Occipital lobe (tissue), 2 donors: ENCODE results near the gene OGDHL. TPM values are rescaled to one million over a fixed set of nuclear protein-coding genes. Genes with fewer than 3 reads are reported as not detected.
"Not testable (repeated sequence)": the region's sequence is repeated elsewhere in the genome, so short reads cannot be mapped to it uniquely, and the experiment has no call there.

Source experiments
- DNase-seq: peaks from one replicate; lab custom pipeline; 2025; lab: John Stamatoyannopoulos, UW
- total RNA-seq: library from RNA; depleted of rRNA; stranded (reverse); fragments of >200 nt; gene quantifications from one replicate; pipeline ENCODE4 v1.2.3, GENCODE V29; 2014

Gene OGDHL
- total RNA-seq, 1 donor from 2014 or later: 4.2 TPM

DNA sequence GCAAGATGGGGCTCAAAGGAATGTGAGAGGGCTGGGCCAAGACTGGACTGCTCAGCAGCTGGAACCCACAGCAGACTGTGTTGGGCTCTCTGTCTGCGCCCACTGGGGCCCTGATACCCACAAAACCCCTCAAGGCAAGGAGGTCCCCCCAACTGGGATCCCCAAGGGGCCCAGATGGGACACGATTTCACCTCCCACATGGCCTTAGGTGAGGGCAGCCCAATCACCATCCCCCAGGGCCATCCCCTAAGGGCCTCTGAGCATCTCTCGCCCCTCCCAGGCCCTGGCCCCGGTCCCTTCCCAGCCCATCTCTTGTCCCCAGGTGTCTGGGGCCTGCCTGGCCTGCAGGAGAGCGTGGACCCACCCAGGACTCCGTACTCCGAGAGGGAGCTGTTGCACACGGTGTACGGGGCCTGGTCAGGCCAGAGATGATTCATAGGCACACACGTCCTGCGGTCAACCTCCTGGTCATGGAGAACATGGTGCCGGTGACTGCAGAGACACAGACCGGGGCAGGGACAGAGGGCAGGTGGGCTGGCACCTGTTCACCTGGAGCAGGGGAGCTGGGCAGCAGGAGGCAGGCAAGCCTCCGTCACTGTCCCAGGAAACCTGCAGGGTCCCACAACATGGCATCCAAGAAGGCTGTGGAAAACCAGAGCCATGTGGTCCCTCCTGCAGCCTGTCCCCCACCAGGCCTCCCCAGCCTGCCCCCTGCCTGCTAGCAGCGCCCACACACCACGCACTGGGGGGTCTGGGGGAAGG lies 21.6 kb downstream of the OGDHL start:
- DNase-seq: no peak

DNA sequence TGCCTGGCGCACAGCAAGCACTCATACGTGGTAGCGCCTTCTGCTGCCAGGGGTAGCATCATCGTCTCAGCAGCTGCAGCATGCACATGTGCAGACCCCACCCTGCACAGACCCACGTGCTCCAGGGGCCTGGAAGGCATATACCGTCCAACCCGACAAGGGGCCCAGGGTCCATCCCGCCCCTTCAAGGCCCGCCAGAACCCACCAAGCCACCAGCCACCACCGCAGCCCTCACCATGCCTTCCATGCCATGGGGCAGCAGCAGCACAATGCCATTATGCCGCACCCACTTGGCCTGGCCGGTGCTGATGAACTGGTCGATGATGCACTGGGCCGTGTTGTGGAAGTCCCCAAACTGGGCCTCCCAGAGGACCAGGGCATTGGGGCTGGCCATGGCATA lies 22.7 kb downstream of the OGDHL start:
- no peak for DNase-seq

DNA sequence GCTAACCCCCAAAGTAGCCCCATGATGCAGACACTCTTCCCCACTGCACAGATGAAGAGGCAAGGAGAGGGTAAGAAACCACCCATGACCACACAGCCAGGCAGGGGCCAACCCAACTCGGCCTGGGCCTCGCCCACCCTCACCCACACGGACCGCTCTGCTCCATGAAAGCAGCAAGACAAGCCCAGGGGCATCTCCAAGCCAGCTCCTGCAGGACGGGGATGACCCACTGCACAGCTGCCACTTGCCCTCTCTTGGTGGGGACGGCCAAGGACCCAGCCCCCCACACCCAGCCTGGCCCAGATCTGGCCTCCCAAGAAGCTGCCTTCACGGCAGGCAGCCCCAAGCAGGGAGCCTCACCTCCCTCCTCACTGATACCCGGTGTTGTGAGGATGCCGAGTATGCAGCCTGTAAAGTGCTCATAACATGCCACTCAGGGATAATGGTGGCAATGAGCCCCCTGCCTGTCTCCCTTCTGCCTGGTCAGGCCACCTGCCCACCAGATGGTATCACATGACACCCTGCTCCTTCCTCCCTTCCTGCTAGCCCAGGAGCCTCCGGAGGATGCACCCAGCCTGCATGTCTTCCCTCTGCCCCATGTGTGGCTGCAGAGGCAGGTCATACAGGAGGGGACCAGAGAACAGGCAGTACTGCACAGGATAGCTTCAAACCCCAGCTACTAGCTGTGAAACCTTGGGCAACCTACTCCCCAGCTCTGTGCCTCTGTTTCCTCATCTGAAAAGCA lies 23.3 kb downstream of the OGDHL start:
- no peak for DNase-seq

DNA sequence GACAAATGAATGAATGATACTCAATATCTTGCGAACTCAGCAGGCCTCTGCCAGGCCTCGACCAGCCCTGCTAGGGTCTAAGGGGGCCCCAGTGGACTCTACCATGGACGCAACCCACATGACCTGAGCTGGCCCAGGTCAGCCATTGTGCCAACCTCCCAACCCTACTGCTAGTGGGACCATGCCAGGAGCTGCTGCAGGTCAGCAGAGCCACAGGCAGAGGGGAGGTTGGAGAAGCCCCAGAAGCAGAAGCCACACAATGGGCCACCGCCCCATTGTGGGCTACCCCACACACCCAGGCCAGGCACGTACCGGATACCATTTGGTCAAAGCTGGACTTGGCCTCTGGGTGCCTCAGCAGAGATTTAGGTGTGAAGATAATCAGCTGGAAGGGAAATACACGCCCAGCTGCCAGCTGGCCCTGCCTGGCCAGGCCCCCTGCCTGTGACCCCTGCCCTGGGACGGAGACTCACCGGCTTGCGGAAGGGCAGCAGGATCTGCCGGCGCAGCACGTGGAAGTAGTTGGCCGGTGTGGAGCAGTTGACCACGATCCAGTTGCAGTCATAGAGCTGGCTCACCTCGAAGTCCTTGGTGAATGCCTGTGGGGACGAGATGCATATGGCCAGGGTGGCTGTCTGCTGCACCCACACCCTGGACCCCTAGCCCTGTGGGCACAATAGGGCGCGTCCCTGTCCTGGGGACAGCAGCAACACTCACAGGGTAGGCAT lies 24.5 kb downstream of the OGDHL start:
- no peak for DNase-seq

DNA sequence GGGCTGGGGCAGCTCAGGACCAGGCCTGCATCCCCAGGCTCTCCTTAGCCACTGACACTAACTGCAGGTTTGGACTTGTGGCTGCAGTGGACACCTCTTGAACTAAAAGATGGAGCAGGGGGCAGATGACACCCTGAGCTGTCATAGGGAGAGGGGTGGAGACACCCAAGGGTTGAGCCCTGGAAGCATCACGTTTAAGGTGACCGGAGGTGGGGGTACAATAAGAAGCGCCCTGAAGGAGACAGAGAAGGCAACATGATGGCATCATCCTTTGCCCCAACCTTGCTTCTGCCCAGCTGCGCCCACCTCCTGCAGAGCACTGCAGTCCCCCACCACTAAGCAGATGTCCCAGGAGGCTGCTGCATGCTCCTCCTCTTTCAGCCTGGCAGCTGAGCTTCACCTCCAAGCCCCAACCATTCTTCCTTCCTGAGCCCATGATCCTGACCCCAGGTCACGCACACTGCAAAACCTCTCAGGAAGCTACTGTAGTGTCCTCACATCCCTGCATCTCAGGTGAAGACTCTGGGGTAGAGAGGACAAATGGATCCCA lies 25.5 kb downstream of the OGDHL start:
- no peak for DNase-seq

DNA sequence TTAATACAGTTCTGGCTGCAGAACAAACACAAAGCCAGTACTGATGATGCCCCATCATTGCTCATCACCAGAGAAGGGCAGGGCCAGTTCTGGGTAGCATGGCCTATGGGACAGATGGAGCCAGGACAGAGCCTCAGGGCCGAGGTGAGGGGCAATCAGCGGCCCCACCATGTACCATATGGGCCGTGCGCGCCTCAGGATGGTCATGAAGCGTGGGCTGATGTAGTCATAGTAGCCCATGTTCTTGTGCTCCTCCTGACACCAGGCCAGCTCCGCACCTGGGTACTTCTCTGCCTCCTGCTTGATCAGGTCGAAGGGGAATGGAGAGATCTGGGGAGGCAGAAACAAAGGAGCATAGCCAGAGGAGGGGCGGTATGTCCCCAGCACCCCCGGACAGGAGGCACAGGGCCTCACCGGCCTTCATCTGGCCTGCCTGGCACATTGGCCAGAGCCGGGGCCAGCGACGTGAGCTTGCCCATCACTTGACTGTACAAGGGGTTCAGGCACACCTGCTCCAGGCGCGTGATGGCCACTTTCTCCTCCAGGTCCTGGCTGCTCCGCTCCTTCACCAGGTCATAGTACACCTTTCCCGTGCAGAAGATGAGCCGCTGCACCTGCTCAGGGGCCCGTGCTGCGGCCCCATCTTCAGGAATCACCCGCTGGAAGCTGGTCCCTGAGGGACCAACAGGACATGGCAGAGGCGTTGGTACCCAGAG lies 26.1 kb downstream of the OGDHL start:
- DNase-seq: no peak

DNA sequence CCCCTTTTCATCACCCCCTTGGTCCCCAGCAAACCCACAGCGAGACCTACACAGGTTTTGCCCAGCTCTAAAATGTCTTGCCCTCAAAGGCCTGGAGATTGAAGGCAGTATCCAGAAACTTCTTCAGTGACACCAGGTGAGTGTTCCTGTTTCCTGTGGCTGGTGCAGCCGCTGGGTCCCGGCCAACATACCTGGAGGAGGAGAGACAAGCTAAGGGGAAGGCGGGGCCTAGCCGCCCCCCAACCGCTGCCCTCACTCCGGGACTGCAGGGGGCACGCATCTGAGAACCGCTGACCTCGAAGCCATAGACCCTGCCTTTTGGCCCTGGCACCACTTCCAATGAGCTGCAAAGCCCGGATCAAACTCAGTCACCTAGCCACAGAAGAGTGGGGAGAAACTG lies 27.0 kb downstream of the OGDHL start:
- DNase-seq: no peak

DNA sequence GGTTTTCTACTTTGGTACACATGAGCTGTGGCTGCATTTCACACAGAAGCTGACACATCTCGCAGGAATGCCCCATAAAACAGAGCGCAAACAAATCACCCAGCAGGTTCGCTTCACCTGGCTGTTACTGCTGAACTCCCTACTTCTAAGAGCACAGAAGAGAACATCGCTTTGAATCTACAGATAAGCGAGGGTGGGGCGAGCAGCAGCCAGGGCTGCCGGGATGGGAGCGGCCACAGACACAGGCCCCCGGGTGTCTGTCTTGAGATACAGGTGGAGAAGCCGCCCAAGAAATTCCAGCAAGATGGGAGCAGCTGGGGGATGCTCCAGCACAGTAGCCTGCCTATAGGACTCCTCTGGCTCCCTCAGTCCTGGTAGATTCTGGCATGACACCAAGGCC lies 27.4 kb downstream of the OGDHL start:
- no peak for DNase-seq

DNA sequence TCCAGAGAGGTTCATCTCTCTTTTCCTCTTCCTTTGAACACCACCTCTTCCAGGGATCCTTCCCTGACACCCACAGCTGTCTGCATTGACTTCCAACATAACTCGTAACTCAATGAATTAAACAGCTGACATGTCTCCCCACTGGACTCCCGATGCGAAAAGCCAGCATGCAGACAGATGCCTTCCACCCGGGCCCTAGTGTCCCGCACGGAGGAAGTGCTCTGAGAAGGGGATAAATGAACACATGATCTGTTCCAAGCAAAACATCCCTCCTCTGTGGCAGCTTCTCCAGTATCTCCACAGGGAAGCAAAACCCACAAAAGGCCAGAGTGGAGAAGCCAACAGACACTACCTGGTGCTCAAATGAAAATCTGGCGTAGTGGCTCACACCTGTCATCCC lies 28.3 kb downstream of the OGDHL start:
- no peak for DNase-seq

DNA sequence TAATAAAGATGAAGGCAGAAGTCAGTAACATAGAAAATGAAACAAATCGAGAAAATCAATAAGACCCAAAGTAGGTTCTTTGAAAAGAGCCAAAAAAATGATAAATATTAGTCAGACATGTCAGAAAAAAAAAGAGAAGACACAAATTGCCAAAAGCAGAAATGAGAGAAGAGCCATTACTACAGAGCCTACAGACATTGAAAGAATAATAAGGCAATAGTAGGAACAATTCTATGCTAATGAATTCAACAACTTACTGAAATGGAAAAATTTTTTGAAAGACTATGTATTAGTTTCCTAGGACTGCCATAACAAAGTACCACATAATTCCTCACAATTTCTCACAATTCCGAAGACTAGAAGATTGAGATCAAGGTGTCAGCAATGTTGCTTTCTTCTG lies 35.5 kb downstream of the OGDHL start:
- DNase-seq: no peak

DNA sequence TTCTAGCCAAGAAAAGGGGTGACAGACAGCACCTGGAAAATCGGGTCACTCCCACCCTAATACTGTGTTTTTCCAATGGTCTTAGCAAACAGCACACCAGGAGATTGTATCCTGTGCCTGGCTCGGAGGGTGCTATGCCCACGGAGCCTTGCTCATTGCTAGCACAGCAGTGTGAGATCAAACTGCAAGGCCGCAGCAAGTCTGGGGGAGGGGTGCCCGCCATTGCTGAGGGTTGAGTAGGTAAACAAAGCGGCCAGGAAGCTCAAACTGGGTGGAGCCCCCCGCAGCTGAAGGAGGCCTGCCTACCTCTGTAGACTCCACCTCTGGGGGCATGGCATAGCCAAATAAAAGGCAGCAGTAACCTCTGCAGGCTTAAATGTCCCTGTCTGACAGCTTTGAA lies 47.0 kb downstream of the OGDHL start:
- not testable (repeated sequence) for DNase-seq

DNA sequence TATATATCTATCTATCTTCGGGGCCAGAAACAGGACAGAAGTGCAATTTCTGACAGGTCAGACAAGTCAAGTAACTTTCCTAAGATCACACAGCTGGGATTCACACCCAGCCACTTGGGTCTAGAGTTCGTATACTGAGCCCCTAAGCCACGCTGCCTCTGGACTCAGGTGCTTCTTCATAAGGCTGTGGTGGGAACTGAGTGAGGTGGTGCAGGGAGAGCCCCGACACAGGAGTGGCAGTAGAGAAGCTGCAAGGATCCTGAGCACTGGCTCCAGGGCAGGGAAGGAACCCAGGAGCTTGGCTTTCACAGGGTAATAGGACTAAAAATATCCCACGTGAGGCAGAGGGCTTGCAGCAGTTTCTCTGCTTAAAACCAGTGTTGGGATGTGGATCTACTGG lies 48.9 kb downstream of the OGDHL start:
- DNase-seq: no peak

DNA sequence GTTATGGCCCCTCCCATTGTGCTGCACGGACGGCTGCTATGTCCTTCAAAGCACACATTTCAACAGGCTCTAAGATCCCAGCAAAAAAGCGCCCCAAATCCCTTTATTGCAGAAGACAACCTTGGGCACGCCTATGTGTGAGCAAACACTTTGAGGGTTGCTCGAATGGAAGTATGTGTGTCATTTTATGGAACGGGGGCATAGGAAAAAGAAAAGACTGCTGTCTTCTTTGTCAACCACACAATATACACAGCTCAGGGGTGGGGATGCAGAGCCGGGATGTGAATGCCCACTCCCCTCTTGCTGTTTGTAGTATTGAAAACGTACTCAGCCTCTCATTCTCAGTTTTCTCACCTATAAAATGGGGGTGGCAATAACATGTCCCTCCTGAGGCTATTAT lies 50.6 kb downstream of the OGDHL start:
- DNase-seq: no peak

DNA sequence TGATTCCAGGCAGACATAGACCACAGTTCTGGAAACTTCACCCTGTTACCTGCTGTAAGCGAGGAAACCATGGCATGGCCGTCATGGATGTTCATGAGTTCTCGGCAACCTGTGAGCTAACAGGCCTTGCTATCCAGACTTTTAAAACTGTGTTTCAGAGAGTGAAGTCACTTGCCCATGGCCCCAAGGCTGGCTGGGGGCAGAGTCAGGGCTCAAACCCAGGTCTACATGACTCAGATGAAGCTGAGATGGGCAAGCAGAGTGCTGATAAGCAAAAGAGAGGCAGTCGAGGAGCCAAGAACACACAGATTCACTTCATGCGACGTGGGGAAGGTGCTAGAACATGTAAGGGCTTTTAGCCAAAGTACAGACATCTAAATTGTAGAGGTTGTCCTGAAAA lies 51.2 kb downstream of the OGDHL start:
- DNase-seq: no peak

DNA sequence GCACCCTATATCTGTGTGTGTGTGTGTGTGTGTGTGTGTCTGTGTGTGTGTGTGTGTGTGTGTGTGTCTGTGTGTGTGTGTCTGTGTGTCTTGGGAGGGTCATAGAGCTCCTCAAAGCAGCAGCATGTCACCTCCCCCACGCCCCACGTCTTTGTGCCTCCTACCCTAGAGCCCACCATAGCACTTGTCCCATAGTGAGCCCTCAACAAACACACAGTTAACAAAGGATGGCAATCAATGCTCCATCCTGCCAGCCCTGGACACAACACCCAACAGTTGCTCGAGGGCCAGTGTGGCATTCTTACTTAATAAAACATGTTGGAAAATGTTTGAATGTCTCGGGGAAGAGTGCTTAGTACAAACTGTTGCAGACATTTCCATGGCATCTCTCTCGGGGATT lies 52.2 kb downstream of the OGDHL start:
- DNase-seq: no peak

DNA sequence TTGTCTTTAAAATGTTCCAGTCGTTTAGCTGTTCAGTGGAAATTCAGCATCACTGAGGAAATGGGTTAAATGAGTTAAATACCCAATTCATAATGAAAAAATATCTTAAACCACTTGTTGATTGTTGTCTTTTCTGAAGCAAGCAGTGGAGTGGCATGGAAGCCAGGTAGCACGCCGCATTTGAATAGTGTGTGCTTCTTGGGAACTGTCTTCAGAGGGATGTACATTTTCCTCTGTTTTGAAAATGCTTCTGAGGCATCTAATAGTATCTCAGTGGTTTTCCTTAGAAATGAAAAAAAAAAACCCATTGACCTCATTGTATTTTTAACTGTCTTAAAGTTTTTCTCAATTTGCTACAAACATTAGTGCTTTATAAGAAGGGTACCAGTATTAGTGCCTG lies 54.5 kb downstream of the OGDHL start:
- no peak for DNase-seq

DNA sequence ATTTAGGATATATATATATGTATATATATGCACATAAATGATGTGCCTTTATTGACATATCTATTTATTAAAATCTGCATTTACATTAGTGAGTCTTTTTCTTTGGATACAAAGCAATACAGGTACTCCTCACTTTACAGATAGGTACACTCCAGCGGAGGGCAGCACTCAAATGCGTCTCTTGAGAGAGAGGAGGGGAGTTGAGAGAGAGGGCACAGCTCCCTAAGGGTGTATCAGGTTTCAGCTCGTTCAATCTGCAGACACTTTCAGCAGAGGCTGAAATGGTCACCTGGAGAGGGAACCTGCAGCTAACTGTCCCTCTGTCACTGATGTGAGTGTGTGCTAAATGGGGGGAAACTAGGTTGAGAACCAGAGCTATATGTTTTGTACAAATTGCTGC lies 61.1 kb downstream of the OGDHL start:
- DNase-seq: no peak

DNA sequence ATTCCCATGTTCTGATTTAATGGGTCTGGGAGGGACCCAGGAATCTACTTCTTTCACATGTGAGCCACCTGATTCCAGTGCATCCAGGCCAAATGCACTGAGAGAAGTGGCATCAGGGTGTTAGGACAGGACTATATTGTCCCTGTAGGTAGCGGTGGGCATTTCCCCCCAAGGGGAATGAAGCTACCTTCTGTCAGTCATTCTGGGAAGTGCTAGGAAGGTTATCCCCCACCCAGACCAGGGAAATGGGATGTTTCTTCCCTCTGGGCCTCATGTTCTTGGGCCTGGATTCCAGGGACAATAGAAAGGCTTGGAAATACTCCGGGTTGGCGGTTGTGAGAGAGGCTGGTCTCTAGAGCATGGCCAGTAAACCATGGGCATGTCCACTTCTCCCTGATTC lies 61.9 kb downstream of the OGDHL start:
- no peak for DNase-seq

DNA sequence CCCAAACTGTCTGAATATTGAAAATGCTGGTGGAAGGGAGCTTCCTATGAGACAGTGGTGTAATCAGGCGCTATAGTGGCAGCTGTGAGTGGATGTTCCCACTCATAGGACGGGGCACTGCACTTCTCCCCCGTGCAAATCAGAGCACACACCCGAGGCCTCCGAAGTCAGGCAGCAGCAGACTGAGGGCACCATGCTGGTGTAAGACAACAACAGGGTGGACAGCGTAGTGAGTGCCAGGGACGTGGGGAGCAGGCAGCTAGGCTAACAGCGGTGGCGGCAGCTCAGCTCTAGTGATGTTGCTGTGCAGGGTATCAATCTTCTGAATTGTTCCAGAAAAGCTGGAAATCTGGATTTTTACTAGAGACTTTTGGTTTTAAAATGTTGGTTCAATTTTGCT lies 63.4 kb downstream of the OGDHL start:
- no peak for DNase-seq

DNA sequence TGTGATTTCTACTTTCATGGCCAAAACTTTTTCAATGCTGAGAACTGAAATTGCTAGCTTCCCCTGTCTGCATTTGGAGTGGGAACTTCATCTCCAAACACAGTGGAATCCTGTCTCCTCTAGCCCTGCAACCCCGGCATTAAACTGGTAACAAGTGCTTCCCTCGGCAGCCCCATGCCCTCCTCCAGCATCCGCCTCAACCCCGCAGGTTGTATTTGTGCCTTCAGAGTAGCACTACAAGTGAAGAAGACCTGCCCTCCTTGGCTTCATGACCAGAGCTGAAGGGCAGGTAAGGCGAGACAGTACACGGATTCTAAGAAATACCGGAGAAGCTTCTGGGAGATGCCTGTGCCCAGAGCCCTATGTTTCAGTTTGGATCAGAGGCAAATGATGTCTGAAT lies 65.8 kb downstream of the OGDHL start:
- no peak for DNase-seq

DNA sequence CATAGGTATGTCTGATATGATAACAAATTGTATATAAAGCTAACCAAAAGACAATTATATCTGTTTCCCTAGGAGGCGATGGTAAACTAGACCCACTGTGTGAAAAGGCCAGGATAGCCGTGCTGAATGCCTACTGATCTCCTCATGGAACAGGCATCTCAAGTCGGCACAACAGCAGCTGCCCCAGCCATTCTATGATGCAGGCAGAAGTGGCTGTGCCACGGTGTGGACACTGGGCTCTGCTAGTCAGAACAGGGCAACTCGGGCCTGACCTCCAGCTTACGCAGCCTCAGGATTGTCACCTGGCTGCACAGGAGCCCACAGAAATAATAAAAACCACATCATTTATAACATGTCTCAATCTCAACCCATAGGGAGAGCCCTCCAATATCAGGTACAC lies 67.7 kb downstream of the OGDHL start:
- no peak for DNase-seq

DNA sequence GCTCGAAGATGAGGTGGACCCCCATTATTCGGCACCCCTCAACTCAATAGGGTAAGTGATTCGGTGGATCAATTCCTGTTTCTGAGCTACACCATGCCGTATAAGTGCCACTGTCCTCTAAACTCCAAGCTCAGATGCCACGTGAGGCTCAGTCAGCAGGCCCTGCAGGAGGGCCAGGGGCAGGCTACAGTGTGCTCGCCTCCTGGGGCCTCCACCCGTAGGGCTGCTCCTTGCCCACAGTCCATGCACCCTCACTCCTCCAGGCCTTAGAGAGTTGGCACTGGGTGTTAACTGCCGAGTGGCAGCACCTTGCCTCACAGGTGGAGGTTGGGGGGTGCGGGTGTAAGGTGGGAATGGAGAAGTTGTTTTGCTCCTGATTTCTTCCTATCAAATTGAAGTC lies 70.5 kb downstream of the OGDHL start:
- no peak for DNase-seq
